HepG2 (cell line): ENCODE results near the gene CRYM. TPM values are rescaled to one million over a fixed set of nuclear protein-coding genes. Genes with fewer than 3 reads are reported as not detected.
"Not testable (repeated sequence)": the region's sequence is repeated elsewhere in the genome, so short reads cannot be mapped to it uniquely, and the experiment has no call there.

Source experiments
- ATAC-seq: fragments of 200-7000 bp; cut with Tn5 transposase; 3 replicates; pipeline ENCODE4 v1.9.1; 2020; ENCODE audit warnings: mild to moderate bottlenecking, moderate library complexity
- BruUV-seq: library from RNA; stranded (reverse); fragments of 400-500 nt; replicated peaks from 2 replicates; lab custom pipeline; 2021; lab: Mats Ljungman, UMichigan
- CTCF ChIA-PET: fragments of 300-600 bp; formaldehyde crosslinking; extraction: SDS; loops from one replicate; lab custom pipeline; 2021; ENCODE audit warnings: low total read pairs, inconsistent platforms, low intra/inter-chr PET ratio; lab: Yijun Ruan, JAX
- POLR2A ChIA-PET: fragments of 350-600 bp; sonication (Branson Sonifier 250); formaldehyde crosslinking; loops from one replicate; lab custom pipeline; 2020; ENCODE audit warnings: antibody characterized with exemption, inconsistent platforms; lab: Yijun Ruan, JAX
- DNase-seq: peaks from one replicate; pipeline ENCODE4 v3.0.0-alpha.2; 2015; ENCODE audit warnings: low spot score
- FAIRE-seq: peaks from 3 replicates; lab custom pipeline; 2011; peaks lifted over from hg19 to GRCh38; lab: Jason Lieb, UNC
- H2AFZ ChIP-seq: one replicate; pipeline ENCODE4 v1.6.1; 2011; ENCODE audit warnings: low read length, inconsistent platforms
- H3K27ac ChIP-seq: fragments of 300-600 bp; 3 replicates; pipeline ENCODE4 v1.8.0; 2011; ENCODE audit warnings: mixed run types, mild to moderate bottlenecking, mixed read lengths, low read length, inconsistent platforms; ENCODE audit not compliant: insufficient read depth; ENCODE audit errors: extremely low read length
- H3K27me3 ChIP-seq, 2 experiments: fragments of 200-600 bp in 1 of 2; 2 replicates in 1 of 2; 3 replicates in 1 of 2; pipeline versions ENCODE4 v1.6.0 to v1.8.0; 2011; ENCODE audit warnings: low read length in 2 of 2, mild to moderate bottlenecking in 2 of 2, moderate library complexity in 2 of 2, inconsistent platforms in 1 of 2; ENCODE audit not compliant: insufficient read depth in 2 of 2, control insufficient read depth in 1 of 2
- H3K36me3 ChIP-seq, 2 experiments: fragments of 200-600 bp in 1 of 2; replicated peaks in 1 of 2; 2 replicates in 1 of 2; 3 replicates in 1 of 2; pipeline versions ENCODE4 v1.5.1 to v1.8.0; 2011; ENCODE audit warnings: low read length in 2 of 2, inconsistent platforms in 1 of 2; ENCODE audit not compliant: insufficient read depth in 2 of 2, control insufficient read depth in 1 of 2
- H3K4me1 ChIP-seq: 2 replicates; pipeline ENCODE4 v1.5.1; 2012; ENCODE audit warnings: low read length, inconsistent platforms; ENCODE audit not compliant: insufficient read depth
- H3K4me2 ChIP-seq: 2 replicates; pipeline ENCODE4 v1.6.0; 2011; ENCODE audit warnings: low read depth, low read length, inconsistent platforms
- H3K4me3 ChIP-seq, 3 experiments: fragments of 200-600 bp in 1 of 3; sonication (generic), shearing (Covaris generic) in 1 of 3; replicated peaks in 1 of 3; 2 replicates each; pipeline ENCODE4 v1.5.1; 2011 to 2016; ENCODE audit warnings: low read length in 3 of 3, inconsistent platforms in 2 of 3, low read depth in 2 of 3, mild to moderate bottlenecking in 2 of 3, control low read depth in 1 of 3, mixed read lengths in 1 of 3; ENCODE audit not compliant: insufficient read depth in 1 of 3
- H3K79me2 ChIP-seq: one replicate; pipeline ENCODE4 v1.6.1; 2011; ENCODE audit warnings: low read length, inconsistent platforms; ENCODE audit not compliant: insufficient read depth
- H3K9ac ChIP-seq: 2 replicates; pipeline ENCODE4 v1.6.0; 2011; ENCODE audit warnings: mild to moderate bottlenecking, low read depth, low read length, inconsistent platforms; ENCODE audit not compliant: insufficient read depth
- H3K9me3 ChIP-seq: 2 replicates; pipeline ENCODE4 v1.5.1; 2012; ENCODE audit warnings: mild to moderate bottlenecking, low read length
- H4K20me1 ChIP-seq: 2 replicates; pipeline ENCODE4 v1.6.0; 2011; ENCODE audit warnings: inconsistent platforms, mild to moderate bottlenecking, low read length, moderate library complexity; ENCODE audit not compliant: insufficient read depth
- ARID5B ChIP-seq: IDR thresholded peaks from 2 replicates; pipeline ENCODE4 v1.4.0; 2020; ENCODE audit warnings: mild to moderate bottlenecking, missing genetic modification reagents
- EP300 ChIP-seq, 3 experiments: sonication (generic) in 1 of 3; formaldehyde crosslinking in 1 of 3; IDR thresholded peaks; 2 replicates each; pipeline versions ENCODE4 v1.5.1 to v1.6.1; 2011 to 2020; ENCODE audit warnings: low read depth in 2 of 3, low read length in 2 of 3, borderline replicate concordance in 1 of 3, improper control_type of control experiment in 1 of 3, mild to moderate bottlenecking in 1 of 3, missing genetic modification reagents in 1 of 3, moderate library complexity in 1 of 3
- HNF4A ChIP-seq: sonication (generic); formaldehyde crosslinking; IDR thresholded peaks from 2 replicates; pipeline ENCODE4 v1.4.0; 2020; ENCODE audit warnings: missing genetic modification reagents
- HNF4G ChIP-seq, 2 experiments: sonication (generic) in 1 of 2; formaldehyde crosslinking in 1 of 2; IDR thresholded peaks; 2 replicates each; pipeline versions ENCODE4 v1.4.0 to v1.6.1; 2011 to 2020; ENCODE audit warnings: borderline replicate concordance in 2 of 2, low read depth in 2 of 2, mild to moderate bottlenecking in 2 of 2, low read length in 1 of 2, missing genetic modification reagents in 1 of 2, moderate library complexity in 1 of 2
- POGZ ChIP-seq: sonication (generic); formaldehyde crosslinking; IDR thresholded peaks from 2 replicates; pipeline ENCODE4 v1.4.0; 2020; ENCODE audit warnings: mild to moderate bottlenecking, missing genetic modification reagents
- PREB ChIP-seq: sonication (generic); formaldehyde crosslinking; IDR thresholded peaks from 2 replicates; pipeline ENCODE4 v1.4.0; 2020; ENCODE audit warnings: missing genetic modification reagents
- TEF ChIP-seq: sonication (generic); formaldehyde crosslinking; IDR thresholded peaks from 2 replicates; pipeline ENCODE4 v1.5.0; 2020; ENCODE audit warnings: missing genetic modification reagents
- ZBTB4 ChIP-seq: sonication (generic); formaldehyde crosslinking; IDR thresholded peaks from 2 replicates; pipeline ENCODE4 v1.4.0; 2020; ENCODE audit warnings: missing genetic modification reagents, mild to moderate bottlenecking, borderline replicate concordance
- ZMYM4 ChIP-seq: sonication (generic); formaldehyde crosslinking; IDR thresholded peaks from 2 replicates; pipeline ENCODE4 v1.8.1; 2023; ENCODE audit warnings: mild to moderate bottlenecking, missing genetic modification reagents
- ZNF605 ChIP-seq: sonication (generic); formaldehyde crosslinking; IDR thresholded peaks from 2 replicates; pipeline ENCODE4 v1.8.0; 2022; ENCODE audit warnings: mild to moderate bottlenecking, missing genetic modification reagents
- WGBS: methylation state at CpG from one replicate; pipeline ENCODE4 v1.1.6; 2017; ENCODE audit warnings: low lambda C conversion rate; 5-methylcytosine and 5-hydroxymethylcytosine counted together
- in situ Hi-C: cut with HindIII; loops from 2 replicates; pipeline ENCODE4 v1.10.0; 2017; ENCODE audit warnings: low pct_unique_long_range_greater_than_20kb; ENCODE audit not compliant: extremely low pct_ligation_motif_present
- intact Hi-C: fragments of 100-400 bp; cut with micrococcal nuclease; formaldehyde crosslinking; loops from one replicate; pipeline ENCODE4 v1.10.0; 2022; ENCODE audit not compliant: unreplicated experiment
- polyA plus RNA-seq, 8 experiments: library from polyadenylated mRNA; depleted of rRNA in 3 of 8; stranded (reverse) in 7 of 8; unstranded in 1 of 8; fragments of >200 nt; fragmentation: Illumina TruSeq in 4 of 8; extraction: Trizol in 4 of 8; gene quantifications; 2 replicates each; pipeline versions ENCODE4 v1.2.1 to v1.2.3, GENCODE V29; 2011 to 2016; ENCODE audit warnings: low read depth in 4 of 8, missing spikeins in 1 of 8, mixed read lengths in 1 of 8; ENCODE audit not compliant: insufficient read depth in 1 of 8
- total RNA-seq, 5 experiments: library from RNA; depleted of rRNA; stranded (reverse); fragments of >200 nt; fragmentation: Illumina TruSeq; extraction: Trizol; gene quantifications; 2 replicates each; pipeline ENCODE4 v1.2.3, GENCODE V29; 2016; ENCODE audit warnings: low read depth in 1 of 5

The CRYM gene
- total and polyA plus RNA-seq, 2 of the 13 experiments (the other 11 are each of a cell fraction or from before 2014, with no cell fraction given): 1.9 to 2.2 TPM

GRCh38 chr16:21272763-21273162 is 5.3 kb downstream of the CRYM start (continued):
- peak; percentile 22; the same call in 1 of the 2 replicates for TF ChIP-seq ARID5B
- TF ChIP-seq HNF4G (IDR thresholded peaks at IDR 0.05; ENCODE audit: borderline replicate concordance, low read depth, low read length): peak; percentile 40; the same call in 1 of the 2 replicates
- not testable (repeated sequence) for TF ChIP-seq HNF4G (CRISPR knock-in tag; IDR thresholded peaks at IDR 0.05; ENCODE audit: borderline replicate concordance, low read depth); EP300 (CRISPR knock-in tag; IDR thresholded peaks at IDR 0.05; ENCODE audit: borderline replicate concordance)
- TF ChIP-seq ZMYM4 (CRISPR knock-in tag): 0 out of 2 replicates have a peak, but pooled peaks have one; percentile 35
- 0 out of 2 replicates have a peak, but pooled peaks have one; percentile 19 for TF ChIP-seq POGZ (CRISPR knock-in tag)
- TF ChIP-seq HNF4A: peak; percentile 85
- 0 out of 4 replicates have a peak, but pooled peaks of 1 of the 2 experiments have one; percentile 16 for TF ChIP-seq EP300 (IDR thresholded peaks at IDR 0.05; ENCODE audit: low read depth in 2 of 2, low read length in 2 of 2)

- H3K9me3 ChIP-seq: no peaks in the 10 kb centered on the region
- H3K4me1 ChIP-seq: peaks cover 18% of the 10 kb centered on the region
- no peaks in the 10 kb centered on the region for H3K79me2 ChIP-seq
- no peak overlapping the region for H2AFZ ChIP-seq
- no peak overlapping the region for H3K4me2 ChIP-seq
- H3K36me3 ChIP-seq: no peaks in the 10 kb centered on the region
- no peaks in the 10 kb centered on the region for H4K20me1 ChIP-seq
- intact Hi-C loops: no loop called here
- CTCF ChIA-PET: no interaction called here
- no peak overlapping the region for H3K9ac ChIP-seq
- DNase-seq (no peak), FAIRE-seq (no peak)
- WGBS: 13% methylated on average over 2 of the region's 2 CpGs
- TF ChIP-seq TEF (CRISPR knock-in tag) (no peak), ZNF605 (CRISPR knock-in tag) (peak; percentile 49; the same call in 1 of the 2 replicates), ZBTB4 (CRISPR knock-in tag) (no peak), PREB (CRISPR knock-in tag) (no peak)
- TF ChIP-seq, all 625 proteins: peak for 1
- POLR2A ChIA-PET: no interaction called here
- H3K27me3 ChIP-seq: peaks cover 0 to 10% of the 10 kb centered on the region in 2 experiments; a peak in 2 of 5 replicates
- no peak overlapping the region for H3K4me3 ChIP-seq
- BruUV-seq: no TSS peak
- ATAC-seq: no peak
- in situ Hi-C loops: no loop called here
- no peak overlapping the region for H3K27ac ChIP-seq
These were observed 5.8 kb downstream of the CRYM start for GRCh38 chr16:21272253-21272652.
